ENCODE measurements around the gene OR3A3.

DNA sequence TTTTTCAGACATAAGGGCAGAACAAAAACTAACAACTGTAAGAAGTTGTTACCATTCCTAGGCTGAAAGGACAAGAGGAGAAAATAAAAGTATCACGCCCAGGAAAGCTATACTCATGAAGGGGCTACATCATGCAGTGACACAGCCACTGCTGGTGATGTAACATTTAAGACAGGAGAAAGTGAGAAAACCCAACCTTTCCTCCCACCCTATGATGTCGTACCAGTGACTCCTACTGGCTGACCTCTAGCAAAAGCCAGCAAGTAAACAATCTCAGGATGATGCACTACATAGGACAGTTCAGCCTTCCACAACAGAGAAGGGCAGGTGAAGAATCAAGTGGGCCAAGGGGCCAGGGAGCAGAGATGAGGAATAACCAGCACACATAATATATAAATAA lies 36.5 kb downstream of the OR3A3 start:
- TF ChIP-seq, protein P1, sequence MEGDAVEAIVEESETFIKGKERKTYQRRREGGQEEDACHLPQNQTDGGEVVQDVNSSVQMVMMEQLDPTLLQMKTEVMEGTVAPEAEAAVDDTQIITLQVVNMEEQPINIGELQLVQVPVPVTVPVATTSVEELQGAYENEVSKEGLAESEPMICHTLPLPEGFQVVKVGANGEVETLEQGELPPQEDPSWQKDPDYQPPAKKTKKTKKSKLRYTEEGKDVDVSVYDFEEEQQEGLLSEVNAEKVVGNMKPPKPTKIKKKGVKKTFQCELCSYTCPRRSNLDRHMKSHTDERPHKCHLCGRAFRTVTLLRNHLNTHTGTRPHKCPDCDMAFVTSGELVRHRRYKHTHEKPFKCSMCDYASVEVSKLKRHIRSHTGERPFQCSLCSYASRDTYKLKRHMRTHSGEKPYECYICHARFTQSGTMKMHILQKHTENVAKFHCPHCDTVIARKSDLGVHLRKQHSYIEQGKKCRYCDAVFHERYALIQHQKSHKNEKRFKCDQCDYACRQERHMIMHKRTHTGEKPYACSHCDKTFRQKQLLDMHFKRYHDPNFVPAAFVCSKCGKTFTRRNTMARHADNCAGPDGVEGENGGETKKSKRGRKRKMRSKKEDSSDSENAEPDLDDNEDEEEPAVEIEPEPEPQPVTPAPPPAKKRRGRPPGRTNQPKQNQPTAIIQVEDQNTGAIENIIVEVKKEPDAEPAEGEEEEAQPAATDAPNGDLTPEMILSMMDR (IDR thresholded peaks at IDR 0.05) = no peak
- TF ChIP-seq EP300 (IDR thresholded peaks at IDR 0.05) (no peak), POLR2A (IDR thresholded peaks at IDR 0.05) (no peak)
